IPS-20b (cell line): Measurements from ENCODE around the gene GRAP2.

ENCODE experiments used
- H3K27ac ChIP-seq: one replicate; pipeline ENCODE4 v1.5.1; 2013; ENCODE audit warnings: low read length
- H3K27me3 ChIP-seq: 2 replicates; pipeline ENCODE4 v1.6.1; 2013; ENCODE audit warnings: mild to moderate bottlenecking, low read length, inconsistent platforms; ENCODE audit not compliant: insufficient read depth
- H3K36me3 ChIP-seq: 2 replicates; pipeline ENCODE4 v1.6.1; 2013; ENCODE audit warnings: low read depth, mild to moderate bottlenecking, inconsistent platforms, low read length, moderate library complexity; ENCODE audit not compliant: insufficient read depth
- H3K4me1 ChIP-seq: 2 replicates; pipeline ENCODE4 v1.6.1; 2013; ENCODE audit warnings: mild to moderate bottlenecking, control low read depth, inconsistent platforms, low read length, moderate library complexity; ENCODE audit not compliant: insufficient read depth
- H3K4me3 ChIP-seq: 2 replicates; pipeline ENCODE4 v1.5.1; 2013; ENCODE audit warnings: mild to moderate bottlenecking, low read length, inconsistent platforms
- H3K9ac ChIP-seq: 2 replicates; pipeline ENCODE4 v1.6.1; 2013; ENCODE audit warnings: low read depth, mild to moderate bottlenecking, inconsistent platforms, low read length, moderate library complexity
- H3K9me3 ChIP-seq: 2 replicates; pipeline ENCODE4 v1.6.1; 2013; ENCODE audit warnings: mild to moderate bottlenecking, low read depth, low read length, inconsistent platforms; ENCODE audit not compliant: insufficient read depth

GRAP2 gene

DNA sequence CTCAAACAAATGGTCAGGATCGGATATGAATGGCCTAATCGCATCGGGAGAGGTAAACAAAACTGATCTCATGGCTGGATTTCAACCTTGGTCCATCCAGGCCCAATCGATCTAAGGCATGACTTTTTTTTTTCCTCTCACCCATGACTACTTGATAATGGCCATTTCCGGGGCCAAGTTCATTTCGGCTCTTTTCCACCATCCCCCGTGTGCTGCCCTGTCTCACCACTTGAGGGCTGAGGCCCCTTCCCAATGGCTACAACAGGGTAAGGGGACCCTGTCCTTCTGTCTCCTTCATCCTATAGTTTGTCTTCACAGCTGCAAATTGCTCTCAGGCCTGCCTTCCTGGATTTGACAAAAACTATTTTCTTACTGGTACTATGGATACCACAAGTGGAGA is 26.7 kb downstream of the GRAP2 start:
- H3K9me3 ChIP-seq: no peaks in the 10 kb centered on the region
- no peaks in the 10 kb centered on the region for H3K36me3 ChIP-seq
- no peak overlapping the region for H3K9ac ChIP-seq
- H3K27ac ChIP-seq: no peak overlapping the region
- no peak overlapping the region for H3K4me3 ChIP-seq
- H3K27me3 ChIP-seq: no peaks in the 10 kb centered on the region
- no peaks in the 10 kb centered on the region for H3K4me1 ChIP-seq

DNA sequence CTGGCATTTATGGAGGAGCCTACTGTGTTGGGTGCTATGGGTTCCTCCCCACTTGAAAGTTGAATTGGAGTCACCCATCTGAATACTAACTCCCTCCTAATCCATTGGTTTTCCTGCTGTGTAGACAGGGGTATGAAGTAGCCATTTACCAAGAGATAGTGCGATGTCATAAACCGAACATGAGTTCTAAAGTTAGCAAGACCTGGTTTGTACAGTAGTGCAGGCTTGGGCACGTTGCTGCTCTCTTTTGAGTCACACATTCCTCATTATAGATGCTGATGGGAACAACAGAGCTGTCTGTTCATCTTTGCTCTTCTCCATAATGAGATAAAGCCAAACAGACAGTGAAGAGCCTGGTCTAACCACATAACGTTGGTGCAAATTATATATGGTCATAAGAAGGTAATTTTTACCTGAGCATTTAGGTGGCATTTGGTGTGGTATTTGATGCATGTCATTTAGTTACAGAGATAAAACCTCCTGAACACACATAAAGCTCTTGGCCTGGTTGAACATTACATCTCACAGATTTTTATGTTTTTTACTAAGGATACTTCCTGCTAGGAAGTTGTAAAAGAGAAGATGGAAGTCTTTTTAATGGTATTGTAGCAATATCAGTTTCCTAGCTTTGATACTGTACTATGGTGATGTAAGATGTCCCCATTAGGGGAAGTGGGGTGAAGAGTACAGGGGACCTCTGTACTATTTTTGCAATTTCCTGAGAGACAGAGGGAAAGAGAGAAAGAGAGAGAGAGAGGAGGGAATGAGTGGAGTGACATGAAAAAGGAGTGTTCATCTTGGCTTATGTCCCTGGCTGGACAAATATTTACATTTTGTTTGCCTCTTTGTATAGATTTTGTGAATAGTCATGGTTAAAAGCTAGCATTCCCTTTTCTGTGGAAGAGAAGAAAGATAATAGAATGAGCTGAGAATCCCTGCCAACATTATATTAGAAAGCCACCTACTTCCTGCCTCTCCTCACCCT is 27.9 kb downstream of the GRAP2 start:
- H3K27ac ChIP-seq: no peak overlapping the region
- no peak overlapping the region for H3K4me3 ChIP-seq
- no peaks in the 10 kb centered on the region for H3K9me3 ChIP-seq
- H3K4me1 ChIP-seq: peaks cover 6% of the 10 kb centered on the region; the same call in 1 of the 2 replicates
- H3K27me3 ChIP-seq: no peaks in the 10 kb centered on the region
- no peak overlapping the region for H3K9ac ChIP-seq
- no peaks in the 10 kb centered on the region for H3K36me3 ChIP-seq

DNA sequence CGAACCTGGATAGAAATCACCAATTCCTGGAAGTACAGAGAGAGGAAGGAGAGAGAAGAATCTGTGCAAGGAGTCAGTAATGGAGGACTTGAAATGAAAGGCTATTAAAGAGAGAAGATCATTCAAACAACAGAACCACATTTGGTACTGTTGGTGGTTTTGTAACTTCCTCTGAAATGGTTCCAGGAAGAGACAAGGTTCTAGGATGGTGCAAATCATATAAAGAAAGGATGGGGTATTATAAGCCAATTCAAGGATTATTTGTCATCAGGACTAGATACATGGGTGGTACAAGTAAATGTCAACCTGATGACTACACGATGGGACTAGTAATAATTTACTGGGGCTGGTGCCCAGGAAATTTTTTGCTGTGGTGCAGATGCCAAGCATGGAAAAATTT is 30.4 kb downstream of the GRAP2 start:
- no peak overlapping the region for H3K9ac ChIP-seq
- H3K36me3 ChIP-seq: no peaks in the 10 kb centered on the region
- no peak overlapping the region for H3K4me3 ChIP-seq
- H3K4me1 ChIP-seq: peaks cover 10% of the 10 kb centered on the region; the same call in 1 of the 2 replicates
- H3K27ac ChIP-seq: no peak overlapping the region
- H3K27me3 ChIP-seq: no peaks in the 10 kb centered on the region
- H3K9me3 ChIP-seq: no peaks in the 10 kb centered on the region

DNA sequence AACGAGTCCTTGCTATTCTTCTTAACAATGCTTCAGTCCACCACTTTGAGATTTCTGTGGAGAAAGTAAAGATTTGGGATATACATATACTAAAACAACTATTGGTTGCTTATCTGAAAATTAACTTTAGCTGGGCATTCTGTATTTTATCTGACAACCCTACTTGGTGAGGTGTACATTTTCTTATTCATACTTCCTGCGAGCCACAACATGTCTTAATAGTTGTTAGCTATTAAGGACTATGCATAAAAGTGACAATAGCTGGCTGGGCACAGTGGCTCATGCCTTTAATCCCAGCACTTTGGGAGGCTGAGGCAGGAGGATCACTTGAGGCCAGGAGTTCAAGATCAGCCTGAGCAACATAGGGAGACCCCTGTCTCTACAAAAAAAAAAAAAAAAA is 31.3 kb downstream of the GRAP2 start:
- Histone ChIP-seq H3K4me1 (peaks cover 10% of the 10 kb centered on the region; the same call in 1 of the 2 replicates), H3K9me3 (no peaks in the 10 kb centered on the region), H3K27ac (no peak overlapping the region), H3K4me3 (no peak overlapping the region), H3K9ac (no peak overlapping the region), H3K27me3 (no peaks in the 10 kb centered on the region), H3K36me3 (no peaks in the 10 kb centered on the region)

DNA sequence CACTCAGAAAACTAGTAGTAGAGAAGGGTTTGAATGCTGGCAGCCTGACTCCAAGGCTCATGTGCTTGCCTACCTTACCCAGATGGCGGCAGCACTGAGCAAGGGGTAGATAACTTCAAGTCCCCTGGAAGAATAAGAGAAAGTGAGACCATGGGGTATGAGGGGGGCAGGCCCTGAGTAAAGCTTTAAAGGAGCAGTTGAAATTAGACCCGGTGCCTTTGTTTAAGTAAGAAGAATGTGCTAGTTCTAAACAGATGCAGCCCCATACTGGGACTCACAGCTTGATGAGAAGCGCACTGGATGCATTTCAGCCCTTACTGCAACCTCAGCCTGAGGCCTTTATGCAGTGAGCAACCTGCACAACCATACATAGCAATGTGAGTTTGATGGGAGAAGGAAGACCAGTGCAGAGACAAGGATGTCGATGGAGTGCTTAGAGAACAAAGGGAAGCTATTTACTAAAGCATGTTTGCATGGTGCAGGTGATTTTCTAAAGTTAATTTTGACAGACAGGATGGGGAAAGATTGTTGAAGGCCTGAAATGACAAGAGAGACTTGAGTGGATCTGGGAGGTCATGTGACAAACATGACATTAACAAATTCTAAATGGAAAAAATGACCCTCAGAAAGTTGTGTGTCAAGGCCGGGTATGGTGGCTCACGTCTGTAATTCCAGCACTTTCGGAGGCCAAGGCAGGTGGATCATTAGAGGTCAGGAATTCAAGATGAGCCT is 32.2 kb downstream of the GRAP2 start:
- peaks cover 10% of the 10 kb centered on the region; the same call in 1 of the 2 replicates for H3K4me1 ChIP-seq
- no peaks in the 10 kb centered on the region for H3K9me3 ChIP-seq
- H3K4me3 ChIP-seq: no peak overlapping the region
- H3K36me3 ChIP-seq: no peaks in the 10 kb centered on the region
- no peak overlapping the region for H3K27ac ChIP-seq
- H3K9ac ChIP-seq: no peak overlapping the region
- no peaks in the 10 kb centered on the region for H3K27me3 ChIP-seq

DNA sequence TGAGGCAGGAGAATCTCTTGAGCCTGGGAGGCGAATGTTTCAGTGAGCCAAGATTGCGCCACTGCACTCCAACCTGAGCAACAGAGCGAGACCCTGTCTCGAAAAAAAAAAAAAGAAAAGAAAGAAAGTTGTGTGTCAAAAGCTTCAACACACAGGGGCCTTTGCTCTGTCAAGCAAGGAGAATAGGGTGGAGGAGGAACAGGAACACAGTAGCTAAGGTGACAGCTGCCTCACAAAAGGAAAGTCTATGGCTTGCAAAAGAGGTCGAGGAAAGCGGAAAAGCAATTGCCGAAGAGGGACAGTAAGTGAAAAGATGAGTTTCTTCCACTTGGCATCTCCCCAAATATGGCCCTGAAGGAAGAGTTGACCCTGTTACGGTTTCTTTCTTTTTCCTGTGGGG is 32.9 kb downstream of the GRAP2 start:
- peaks cover 10% of the 10 kb centered on the region; the same call in 1 of the 2 replicates for H3K4me1 ChIP-seq
- H3K4me3 ChIP-seq: no peak overlapping the region
- H3K27ac ChIP-seq: no peak overlapping the region

DNA sequence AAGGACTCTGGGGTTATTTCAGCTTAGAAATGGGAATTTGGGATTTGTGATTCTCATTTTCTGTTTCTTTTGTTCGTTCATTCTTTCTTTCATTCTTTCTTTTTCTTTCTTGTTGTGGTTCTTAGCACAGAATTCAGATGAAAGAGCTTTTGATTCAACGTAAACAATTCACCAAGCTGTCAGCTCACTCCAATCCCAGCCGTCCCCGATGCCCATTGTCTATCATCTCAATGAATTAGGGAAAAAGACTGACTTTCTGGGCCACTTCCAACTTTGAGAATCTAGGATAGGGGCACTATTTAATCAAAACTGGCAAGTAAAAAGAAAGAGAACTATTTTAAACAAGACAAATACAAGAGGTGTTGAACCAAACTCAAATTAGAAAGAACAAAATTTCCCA is 34.2 kb downstream of the GRAP2 start:
- Histone ChIP-seq H3K9me3 (no peaks in the 10 kb centered on the region), H3K9ac (no peak overlapping the region), H3K27me3 (no peaks in the 10 kb centered on the region), H3K36me3 (no peaks in the 10 kb centered on the region), H3K4me3 (no peak overlapping the region), H3K4me1 (peaks cover 12% of the 10 kb centered on the region; the same call in 1 of the 2 replicates), H3K27ac (no peak overlapping the region)

More for the DNA sequence above, 32.9 kb downstream of the GRAP2 start:
- no peaks in the 10 kb centered on the region for H3K36me3 ChIP-seq
- no peaks in the 10 kb centered on the region for H3K9me3 ChIP-seq
- no peaks in the 10 kb centered on the region for H3K27me3 ChIP-seq
- H3K9ac ChIP-seq: no peak overlapping the region

DNA sequence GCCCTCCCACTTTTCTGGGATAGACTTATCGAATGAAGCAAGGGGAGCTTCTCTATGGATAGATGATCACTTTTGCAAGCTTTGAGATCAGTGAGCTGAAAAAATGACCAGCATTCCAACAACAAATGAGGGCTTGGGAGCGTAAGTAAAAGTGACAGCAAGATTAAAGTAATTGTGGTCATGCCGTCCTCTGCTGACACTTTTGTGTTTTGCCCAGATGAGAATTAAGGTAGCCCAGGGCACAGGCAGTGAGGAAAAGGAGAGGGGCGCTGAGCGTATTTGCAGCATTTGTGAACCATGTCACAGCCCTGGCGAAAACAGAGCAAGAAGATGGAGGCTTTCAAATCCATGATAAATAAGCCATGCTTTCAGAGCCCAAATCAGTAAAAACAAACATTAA is 34.7 kb downstream of the GRAP2 start:
- peaks cover 17% of the 10 kb centered on the region; the same call in 1 of the 2 replicates for H3K4me1 ChIP-seq
- no peaks in the 10 kb centered on the region for H3K27me3 ChIP-seq
- no peaks in the 10 kb centered on the region for H3K9me3 ChIP-seq
- H3K27ac ChIP-seq: no peak overlapping the region
- H3K9ac ChIP-seq: no peak overlapping the region
- H3K4me3 ChIP-seq: no peak overlapping the region
- no peaks in the 10 kb centered on the region for H3K36me3 ChIP-seq

DNA sequence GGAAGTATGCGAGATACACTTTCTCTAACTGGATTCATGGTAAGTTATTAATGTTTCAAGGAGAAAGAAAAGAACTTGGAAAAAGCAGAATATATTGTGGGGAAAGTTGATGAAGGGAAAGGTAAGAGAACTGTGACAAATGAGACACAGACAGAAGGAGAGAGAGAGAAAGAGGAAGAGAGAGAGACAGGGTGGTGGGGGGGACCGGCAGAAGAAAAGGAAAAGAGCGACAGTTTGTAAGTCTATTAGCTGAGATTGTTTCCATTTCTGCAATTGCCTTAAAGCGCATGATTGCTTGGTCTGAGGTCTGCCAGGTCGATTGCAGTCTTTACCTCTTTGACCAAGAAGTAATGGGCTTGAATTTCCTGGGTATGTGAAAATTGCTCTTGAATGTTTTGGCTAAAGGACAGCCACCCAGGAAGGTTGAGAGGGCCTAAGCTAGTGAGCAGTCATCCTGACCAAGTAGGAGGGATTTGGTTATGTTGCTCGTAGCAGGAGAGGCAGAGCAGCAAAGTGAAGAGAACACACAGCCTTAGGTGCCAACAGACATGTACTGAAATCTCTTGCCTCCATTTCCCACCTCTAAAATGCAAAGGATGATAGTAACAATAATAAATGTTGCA is 35.8 kb downstream of the GRAP2 start:
- Histone ChIP-seq H3K9me3 (no peaks in the 10 kb centered on the region), H3K4me1 (peaks cover 27% of the 10 kb centered on the region), H3K4me3 (no peak overlapping the region), H3K36me3 (no peaks in the 10 kb centered on the region), H3K27me3 (no peaks in the 10 kb centered on the region), H3K27ac (no peak overlapping the region), H3K9ac (no peak overlapping the region)

DNA sequence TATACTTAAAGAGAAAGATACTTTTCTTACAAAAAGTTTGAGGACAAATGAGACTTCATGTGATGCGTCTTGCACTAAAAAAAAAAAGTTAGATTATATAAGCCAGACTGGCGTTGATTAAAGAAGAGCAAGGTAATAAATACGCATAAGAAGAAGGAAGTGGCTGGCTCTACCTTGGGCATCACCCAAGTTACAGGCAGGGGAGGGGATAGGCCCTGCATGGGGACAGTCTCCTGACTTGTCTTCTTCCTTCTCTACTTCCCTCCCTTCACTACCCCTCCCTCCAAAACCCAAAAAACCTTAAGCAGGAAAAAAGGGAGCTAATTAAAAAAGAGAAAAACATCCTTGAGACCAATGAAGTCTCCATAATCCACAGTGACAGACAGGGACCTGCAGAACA is 37.0 kb downstream of the GRAP2 start:
- H3K9ac ChIP-seq: no peak overlapping the region
- no peaks in the 10 kb centered on the region for H3K9me3 ChIP-seq
- peaks cover 33% of the 10 kb centered on the region for H3K4me1 ChIP-seq
- no peak overlapping the region for H3K27ac ChIP-seq
- H3K27me3 ChIP-seq: no peaks in the 10 kb centered on the region
- no peak overlapping the region for H3K4me3 ChIP-seq
- H3K36me3 ChIP-seq: no peaks in the 10 kb centered on the region

DNA sequence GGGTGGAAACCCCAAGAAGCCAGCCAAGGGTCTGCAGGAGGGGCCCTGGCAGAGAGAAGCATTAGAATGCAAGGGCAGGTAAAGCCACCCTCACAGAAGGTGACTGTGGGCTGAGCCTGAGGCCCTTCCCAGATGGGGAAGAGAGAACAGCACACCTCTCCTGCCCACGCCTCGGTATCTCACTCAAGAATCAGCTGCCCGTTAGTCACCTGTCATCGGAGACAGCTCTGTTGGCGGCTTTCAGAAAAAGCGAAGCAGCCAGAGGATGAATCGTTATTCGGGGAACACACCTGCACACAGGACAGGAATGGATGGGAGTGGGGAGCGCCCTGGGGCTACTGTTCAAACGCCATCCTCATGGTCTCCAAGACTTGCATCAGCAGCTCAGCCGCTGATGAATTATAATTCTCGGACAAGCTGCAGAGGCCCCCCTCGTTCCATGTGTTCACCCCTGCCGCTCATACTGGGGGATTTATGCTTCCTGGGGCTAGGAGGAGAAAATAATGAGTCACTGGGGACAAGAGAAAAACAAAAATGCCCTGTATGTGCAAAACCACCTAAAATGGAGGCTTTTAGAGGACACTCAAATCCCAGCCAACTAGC is 37.7 kb downstream of the GRAP2 start:
- no peaks in the 10 kb centered on the region for H3K27me3 ChIP-seq
- H3K9ac ChIP-seq: no peak overlapping the region
- H3K36me3 ChIP-seq: no peaks in the 10 kb centered on the region
- no peaks in the 10 kb centered on the region for H3K9me3 ChIP-seq
- no peak overlapping the region for H3K27ac ChIP-seq
- no peak overlapping the region for H3K4me3 ChIP-seq
- H3K4me1 ChIP-seq: peaks cover 33% of the 10 kb centered on the region
